Pons (tissue), 1 donor: ENCODE data around the gene DCTD.

Experiments used
- DNase-seq: peaks from one replicate; pipeline ENCODE4 v3.0.0-alpha.2; 2016; ENCODE audit warnings: low spot score

DCTD gene

GRCh38 chr4:182871616-182872015, 45.6 kb downstream of the DCTD start:
- DNase-seq = no peak

- DNase-seq = no peak
Observed at GRCh38 chr4:182869697-182870096, 47.5 kb downstream of the DCTD start.

GRCh38 chr4:182866746-182867145, 50.4 kb downstream of the DCTD start:
- DNase-seq = no peak

DNA sequence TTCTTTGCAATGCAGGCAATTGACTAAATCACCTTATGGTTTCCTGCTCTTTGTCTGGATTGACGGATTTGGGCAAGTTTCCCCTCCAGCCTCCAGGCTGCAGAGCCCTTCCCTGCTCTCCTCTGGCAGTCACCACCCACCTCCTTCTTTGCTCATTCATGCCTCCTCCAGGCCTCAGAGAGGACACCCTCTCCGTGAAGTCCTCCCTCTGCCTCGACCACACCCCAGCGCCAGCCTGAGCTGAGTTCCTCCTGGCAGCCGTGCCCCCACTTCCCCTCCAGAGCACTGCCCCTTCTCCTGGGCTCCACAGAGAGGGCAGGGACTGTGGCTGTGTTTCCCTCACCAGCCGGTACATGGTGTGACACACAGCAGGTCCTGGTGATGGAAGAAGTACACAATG, 53.7 kb downstream of the DCTD start:
- no peak for DNase-seq

DNA sequence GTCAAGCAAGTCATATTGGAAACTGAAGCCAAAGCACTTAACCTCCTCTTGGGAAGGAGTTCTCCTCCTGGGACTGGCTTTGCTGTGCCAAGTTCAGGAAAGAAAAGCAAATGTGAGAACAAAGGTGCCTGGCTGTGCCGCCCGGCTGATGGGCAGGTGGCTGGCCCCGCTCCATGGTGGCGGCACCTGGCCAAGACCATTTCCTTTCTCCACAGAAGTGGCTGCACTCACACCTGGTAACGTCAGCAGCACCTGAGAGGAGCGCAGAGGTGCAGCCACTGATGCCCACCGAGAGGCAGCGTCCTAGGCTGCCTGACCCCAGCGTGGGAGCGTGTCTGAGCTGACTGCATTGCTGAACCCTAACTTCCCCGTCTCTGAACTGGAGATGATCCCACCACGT, 54.3 kb downstream of the DCTD start:
- no peak for DNase-seq

DNA sequence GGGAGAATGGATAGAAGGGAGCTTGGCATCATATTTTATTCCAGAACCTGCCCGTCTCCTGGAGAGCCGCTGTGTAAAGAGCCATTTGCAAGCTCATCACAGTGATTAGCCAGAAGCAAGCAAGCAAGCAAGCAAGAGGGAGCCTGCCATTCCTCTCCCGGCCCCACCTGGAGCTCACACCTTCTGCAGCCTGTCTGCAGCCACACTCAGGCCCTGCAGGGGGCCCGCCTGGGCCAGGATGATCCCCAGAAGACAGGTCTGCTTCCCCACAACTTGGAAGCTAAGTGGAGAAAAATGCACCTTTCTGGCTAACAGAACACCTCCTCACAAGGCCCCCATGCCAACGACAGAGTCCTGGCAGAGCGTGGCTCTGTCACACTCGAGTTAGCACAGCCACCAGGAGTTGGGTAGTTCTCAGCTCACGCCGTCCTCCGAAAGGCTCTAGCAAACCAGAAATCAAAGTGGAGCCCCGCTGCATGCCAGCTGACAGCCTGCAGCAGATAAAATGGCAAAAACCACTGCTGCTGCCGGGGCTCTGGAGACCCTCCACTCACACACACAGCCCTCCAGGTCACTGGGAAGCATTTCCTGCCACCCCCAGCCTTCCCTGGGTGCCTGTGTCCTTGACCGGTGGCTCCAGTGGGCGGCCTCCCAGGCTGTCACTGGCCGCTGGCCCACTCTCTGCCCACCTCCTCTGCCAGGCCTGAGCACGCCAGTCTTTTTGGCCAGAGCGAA, 54.9 kb downstream of the DCTD start:
- no peak for DNase-seq

DNA sequence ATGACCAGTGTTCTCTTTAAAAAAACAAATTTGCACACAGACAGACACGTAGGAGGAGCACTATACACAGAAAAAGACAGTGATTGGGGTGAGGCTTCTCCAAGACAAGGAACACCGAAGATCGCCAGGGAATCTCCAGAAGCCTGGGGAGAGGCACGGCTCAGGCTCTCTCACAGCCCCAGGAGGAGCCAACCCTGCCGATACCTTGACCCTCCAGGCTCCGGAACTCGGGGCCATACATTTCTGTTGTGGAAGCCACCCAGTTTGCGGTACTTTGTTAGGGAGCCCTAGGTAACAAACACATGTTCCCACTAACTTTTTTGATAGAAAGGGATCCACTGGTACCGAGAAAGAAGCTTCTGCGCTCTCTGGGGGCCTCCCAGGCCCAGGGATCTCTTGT, 55.8 kb downstream of the DCTD start:
- DNase-seq = no peak

DNA sequence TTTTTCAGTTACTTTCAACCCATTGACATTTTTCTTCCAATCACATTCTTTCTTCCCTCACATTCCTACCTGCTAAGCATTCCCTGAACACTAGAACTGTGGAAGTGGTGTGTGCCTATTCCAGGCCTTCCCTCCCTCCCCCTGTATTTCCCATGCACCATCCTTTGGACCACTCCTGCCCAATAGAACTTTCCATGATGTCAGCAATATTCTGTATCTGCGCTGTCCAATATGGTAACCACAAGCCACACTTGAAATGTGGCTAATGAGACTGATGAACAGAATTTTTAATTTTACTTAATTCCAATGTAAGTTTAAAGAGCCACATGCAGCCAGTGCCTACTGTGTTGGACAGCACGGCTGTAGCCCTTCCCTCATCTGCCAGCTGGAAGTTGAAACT, 57.5 kb downstream of the DCTD start:
- no peak for DNase-seq

DNA sequence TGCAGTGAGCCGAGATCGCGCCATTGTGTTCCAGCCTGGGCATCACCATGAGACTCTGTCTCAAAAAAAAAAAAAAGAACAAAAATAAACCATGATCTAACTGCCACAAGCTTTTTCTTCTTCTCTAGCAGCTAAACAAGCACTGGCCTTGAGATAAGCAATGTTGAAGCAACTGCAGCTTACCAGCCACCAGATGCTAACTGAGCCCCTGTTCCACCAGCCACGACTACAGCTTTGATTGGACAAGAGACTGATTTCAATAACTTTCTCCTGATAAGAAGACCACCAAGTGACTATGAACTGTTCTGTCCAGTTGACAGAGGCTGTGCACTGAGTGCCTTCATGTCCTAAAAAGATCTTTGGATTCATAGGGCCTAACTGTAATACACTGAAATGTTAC, 58.5 kb downstream of the DCTD start:
- no peak for DNase-seq

DNA sequence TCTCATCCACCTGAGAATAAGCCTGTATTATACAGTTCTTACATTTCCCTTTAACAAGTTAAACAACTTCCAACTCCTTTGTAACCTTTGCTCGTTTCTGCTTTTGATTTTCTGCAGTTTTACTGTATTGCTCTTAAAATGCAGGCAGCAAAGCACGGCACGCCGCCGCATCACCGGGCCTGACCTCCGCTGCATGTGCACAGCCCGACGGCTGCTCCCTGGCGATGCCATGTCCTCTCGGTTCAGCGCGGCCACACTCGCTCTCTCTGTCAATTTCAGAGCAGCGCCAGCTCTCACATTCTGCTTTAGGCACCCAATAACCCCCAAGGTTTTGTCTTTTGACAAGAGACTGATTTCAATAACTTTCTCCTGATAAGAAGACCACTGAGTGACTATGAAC, 60.3 kb downstream of the DCTD start:
- DNase-seq = no peak

DNA sequence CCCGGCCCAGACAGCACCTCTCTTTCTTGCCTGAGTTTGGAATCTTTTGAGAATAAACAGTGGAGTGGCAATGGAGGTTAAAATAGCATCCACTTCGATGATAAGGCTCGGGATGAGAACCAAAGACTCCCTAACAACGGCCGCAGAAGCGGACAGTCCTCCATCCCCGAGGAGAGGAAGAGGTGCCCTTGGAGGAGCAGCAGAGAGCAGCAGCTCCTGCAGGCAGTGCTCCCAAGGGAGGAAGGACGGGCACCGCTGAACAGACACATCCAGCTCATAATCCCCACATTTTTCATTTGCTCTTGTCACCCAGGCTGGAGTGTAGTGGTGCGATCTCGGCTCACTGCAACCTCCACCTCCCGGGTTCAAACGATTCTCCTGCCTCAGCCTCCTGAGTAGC, 61.3 kb downstream of the DCTD start:
- no peak for DNase-seq

DNA sequence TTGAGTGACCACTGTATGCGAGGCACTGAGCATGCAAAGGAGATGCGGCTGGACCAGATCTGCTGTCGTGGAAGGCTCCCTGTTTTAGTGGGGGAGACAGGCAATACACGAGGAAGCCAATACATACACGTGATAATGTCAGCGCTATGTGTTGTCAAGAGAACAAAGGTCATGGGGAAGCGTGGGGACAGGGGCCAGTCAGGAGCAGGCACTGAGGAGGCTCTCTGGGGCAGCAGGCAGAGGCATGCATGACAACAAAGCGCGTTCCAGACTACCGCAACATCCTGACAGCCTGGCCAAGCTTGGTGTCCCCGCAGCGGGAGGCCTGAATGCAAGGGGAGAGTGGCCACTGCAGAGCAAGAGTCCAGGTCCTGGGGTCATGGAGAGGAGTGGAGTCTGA, 61.9 kb downstream of the DCTD start:
- no peak for DNase-seq

GRCh38 chr4:182854466-182854865, 62.7 kb downstream of the DCTD start:
- no peak for DNase-seq

DNA sequence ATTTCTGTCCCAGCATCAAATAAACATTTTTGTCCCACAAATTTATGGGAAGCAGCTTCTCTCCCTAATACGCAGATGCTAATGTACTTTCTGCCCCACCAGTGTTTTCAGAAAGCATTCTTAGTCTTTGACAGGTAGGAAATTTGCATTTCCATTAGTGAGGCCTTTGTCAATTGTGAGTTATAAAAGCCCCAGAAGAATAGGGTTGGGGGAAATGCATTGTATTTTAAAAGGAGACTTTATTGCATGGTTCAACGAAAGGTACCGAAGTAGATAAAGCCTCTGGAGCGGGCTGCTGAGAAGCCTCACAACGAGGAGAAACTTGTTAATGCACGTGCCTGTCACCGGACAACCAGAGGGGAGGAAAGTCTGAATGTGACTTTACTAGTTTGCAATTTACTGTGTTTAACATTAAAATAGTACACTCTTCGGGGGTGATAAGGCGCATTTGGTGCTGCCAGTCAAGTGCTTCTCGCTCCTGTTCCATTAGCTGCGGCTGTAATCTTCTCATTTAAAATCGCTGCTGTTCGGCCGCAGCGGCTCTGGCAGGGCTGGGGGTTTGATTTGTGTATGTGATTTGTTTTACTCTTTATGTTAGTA, 63.4 kb downstream of the DCTD start:
- DNase-seq = no peak

DNA sequence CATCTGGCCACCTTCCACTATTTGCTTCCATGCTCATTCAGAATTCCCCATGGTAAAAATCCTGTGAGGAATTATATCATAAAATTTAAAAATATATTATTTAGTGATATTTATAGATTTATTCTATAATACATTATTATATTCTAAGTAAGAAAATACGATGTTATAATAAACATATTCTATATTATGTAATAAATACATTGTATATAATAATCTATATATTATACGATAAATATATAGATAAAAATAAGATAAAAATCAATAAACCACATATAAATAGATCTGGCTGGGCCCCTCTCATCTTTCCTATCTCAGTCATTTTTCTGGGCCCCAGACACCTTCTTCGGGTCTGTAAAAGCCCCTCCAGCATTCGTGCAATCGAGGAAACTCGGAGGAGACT, 68.5 kb downstream of the DCTD start:
- no peak for DNase-seq

- no peak for DNase-seq
Observed at GRCh38 chr4:182847576-182848450, 69.4 kb downstream of the DCTD start.

- no peak for DNase-seq
Observed at GRCh38 chr4:182846036-182846435, 71.2 kb downstream of the DCTD start.

GRCh38 chr4:182845618-182846017, 71.6 kb downstream of the DCTD start:
- DNase-seq = no peak

GRCh38 chr4:182843808-182844325, 73.3 kb downstream of the DCTD start:
- no peak for DNase-seq

DNA sequence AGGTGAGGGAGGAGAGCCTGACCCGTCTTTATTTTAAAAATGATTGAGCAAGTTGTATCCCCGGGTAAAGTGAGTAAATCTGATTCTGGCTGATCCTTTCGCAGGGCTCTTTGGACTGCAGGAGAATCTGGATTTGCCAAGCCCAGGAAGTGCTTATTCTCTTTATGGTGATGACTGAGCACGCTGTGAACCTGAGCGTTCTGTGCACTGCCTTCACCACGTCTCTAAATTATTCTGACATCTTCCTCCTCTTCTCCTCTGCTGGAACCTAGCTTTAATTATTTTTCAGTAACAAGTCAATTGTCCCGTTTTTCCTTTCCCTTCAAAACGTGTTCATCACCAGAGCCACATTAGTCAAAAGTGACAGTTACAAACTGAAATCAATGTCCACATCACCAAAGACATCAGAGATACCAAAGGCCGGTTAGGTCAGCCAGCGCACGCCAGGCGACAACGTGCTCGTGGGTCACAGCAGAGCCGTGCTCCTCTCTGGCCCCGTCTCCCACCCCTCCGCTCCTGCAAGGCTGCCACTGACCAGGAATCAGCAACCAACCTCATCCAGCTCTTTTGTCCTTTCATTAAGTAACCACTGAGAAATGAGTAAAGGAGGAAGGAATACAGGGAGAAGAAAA, 74.3 kb downstream of the DCTD start:
- no peak for DNase-seq

GRCh38 chr4:182842104-182842600, 75.0 kb downstream of the DCTD start:
- DNase-seq = no peak

DNA sequence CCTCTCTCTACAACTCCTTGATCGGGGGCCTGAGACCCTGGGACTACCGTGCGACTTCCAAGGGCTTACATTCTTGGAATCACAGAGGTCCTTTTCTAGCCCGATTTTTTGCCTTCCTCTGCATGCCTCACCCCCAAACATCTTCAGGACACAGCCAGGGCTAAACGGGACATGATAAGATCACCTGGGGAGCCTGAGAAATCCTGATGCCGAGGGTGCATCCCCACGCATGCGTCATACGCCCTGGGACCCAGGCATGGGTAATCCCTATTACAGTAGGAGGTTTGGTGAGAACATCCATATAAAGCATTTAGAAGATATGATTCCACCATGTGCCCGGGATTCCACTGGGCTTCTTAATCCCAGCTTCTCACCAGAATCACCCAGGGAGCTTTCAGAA, 77.1 kb downstream of the DCTD start:
- DNase-seq = no peak
